Trophoblast cell (in vitro differentiated cells and primary cell): ENCODE measurements around the gene RAD23B.

ENCODE experiments used
- DNase-seq, 2 donors: peaks; one replicate each; pipeline ENCODE4 v3.0.0-alpha.2; 2016
- H2AFZ ChIP-seq: 2 replicates; pipeline ENCODE4 v1.6.1; 2013; ENCODE audit warnings: low read length, moderate library complexity, mild to moderate bottlenecking; ENCODE audit not compliant: insufficient read depth, poor library complexity
- H2AK5ac ChIP-seq: 2 replicates; pipeline ENCODE4 v1.6.1; 2013; ENCODE audit warnings: mild to moderate bottlenecking, low read length
- H2BK120ac ChIP-seq: 2 replicates; pipeline ENCODE4 v1.6.1; 2013; ENCODE audit warnings: low read length, mild to moderate bottlenecking, moderate library complexity; ENCODE audit not compliant: insufficient read depth, poor library complexity
- H2BK12ac ChIP-seq: 2 replicates; pipeline ENCODE4 v1.6.1; 2013; ENCODE audit warnings: mild to moderate bottlenecking, low read length, moderate library complexity
- H2BK5ac ChIP-seq: 2 replicates; pipeline ENCODE4 v1.6.1; 2013; ENCODE audit warnings: low read length, low read depth, moderate library complexity, mild to moderate bottlenecking; ENCODE audit not compliant: poor library complexity
- H3K14ac ChIP-seq: 2 replicates; pipeline ENCODE4 v1.6.1; 2013; ENCODE audit warnings: mild to moderate bottlenecking, low read length
- H3K18ac ChIP-seq: 2 replicates; pipeline ENCODE4 v1.6.1; 2013; ENCODE audit warnings: mild to moderate bottlenecking, low read length
- H3K23ac ChIP-seq: 2 replicates; pipeline ENCODE4 v1.6.1; 2013; ENCODE audit warnings: low read length
- H3K27ac ChIP-seq: 2 replicates; pipeline ENCODE4 v1.5.1; 2013; ENCODE audit warnings: low read depth, mild to moderate bottlenecking, inconsistent platforms, low read length, moderate library complexity
- H3K27me3 ChIP-seq: 2 replicates; pipeline ENCODE4 v1.6.1; 2013; ENCODE audit warnings: inconsistent platforms, mild to moderate bottlenecking, low read length, moderate library complexity; ENCODE audit not compliant: insufficient read depth
- H3K36me3 ChIP-seq, 2 experiments: 1 replicate in 1 of 2; 2 replicates in 1 of 2; pipeline ENCODE4 v1.6.1; 2013; ENCODE audit warnings: low read length in 2 of 2, mild to moderate bottlenecking in 2 of 2, moderate library complexity in 1 of 2; ENCODE audit not compliant: insufficient read depth in 2 of 2, control insufficient read depth in 1 of 2
- H3K4ac ChIP-seq: 2 replicates; pipeline ENCODE4 v1.6.1; 2013; ENCODE audit warnings: low read depth, mild to moderate bottlenecking, low read length, moderate library complexity
- H3K4me1 ChIP-seq, 2 experiments: 1 replicate in 1 of 2; 2 replicates in 1 of 2; pipeline ENCODE4 v1.6.1; 2013; ENCODE audit warnings: low read length in 2 of 2, mild to moderate bottlenecking in 2 of 2, moderate library complexity in 1 of 2; ENCODE audit not compliant: insufficient read depth in 2 of 2, control insufficient read depth in 1 of 2
- H3K4me2 ChIP-seq: 2 replicates; pipeline ENCODE4 v1.6.1; 2013; ENCODE audit warnings: inconsistent platforms, mild to moderate bottlenecking, low read length, moderate library complexity
- H3K4me3 ChIP-seq: 2 replicates; pipeline ENCODE4 v1.5.1; 2013; ENCODE audit warnings: mild to moderate bottlenecking, low read depth, low read length, inconsistent platforms
- H3K79me1 ChIP-seq: one replicate; pipeline ENCODE4 v1.6.1; 2013; ENCODE audit warnings: low read length
- H3K79me2 ChIP-seq: 2 replicates; pipeline ENCODE4 v1.6.1; 2013; ENCODE audit warnings: low read length, mild to moderate bottlenecking; ENCODE audit not compliant: control insufficient read depth, insufficient read depth, poor library complexity
- H3K9ac ChIP-seq: 2 replicates; pipeline ENCODE4 v1.6.1; 2013; ENCODE audit warnings: mild to moderate bottlenecking, low read length
- H3K9me3 ChIP-seq: 2 replicates; pipeline ENCODE4 v1.6.1; 2013; ENCODE audit warnings: low read depth, mild to moderate bottlenecking, control low read depth, inconsistent platforms, low read length; ENCODE audit not compliant: insufficient read depth
- H4K12ac ChIP-seq: 2 replicates; pipeline ENCODE4 v1.6.1; 2013; ENCODE audit warnings: low read depth, mild to moderate bottlenecking, low read length, moderate library complexity
- H4K8ac ChIP-seq: 2 replicates; pipeline ENCODE4 v1.6.1; 2013; ENCODE audit warnings: low read depth, mild to moderate bottlenecking, low read length, moderate library complexity
- H4K91ac ChIP-seq: one replicate; pipeline ENCODE4 v1.6.1; 2013; ENCODE audit warnings: low read depth, mild to moderate bottlenecking, low read length, moderate library complexity
- WGBS: extraction: QIAGEN DNeasy Blood & Tissue Kit; methylation state at CpG from one replicate; pipeline ENCODE4 v1.1.7; 2013; ENCODE audit warnings: missing lambda C conversion rate; ENCODE audit not compliant: insufficient read length, insufficient coverage; ENCODE audit errors: extremely low coverage; 5-methylcytosine and 5-hydroxymethylcytosine counted together

RAD23B gene

DNA sequence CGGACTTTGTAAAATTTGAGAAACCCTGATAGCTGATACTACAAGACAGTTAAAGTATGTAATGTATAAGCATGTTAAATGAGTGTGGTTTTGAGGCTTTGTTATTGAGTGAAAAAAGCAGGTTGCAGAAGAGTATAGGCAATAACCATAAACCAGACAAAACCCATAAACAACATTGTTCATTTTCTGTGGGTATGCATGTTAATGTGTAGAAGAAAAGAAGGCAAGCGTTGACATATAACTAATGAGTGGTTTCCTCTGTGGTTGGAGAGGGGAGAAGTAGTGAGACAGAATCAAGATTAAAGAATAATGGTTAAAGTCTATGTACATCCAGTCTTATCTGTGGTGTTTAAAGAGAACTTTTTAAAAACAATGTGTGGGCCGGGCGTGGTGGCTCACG lies 26.2 kb downstream of the RAD23B start:
- WGBS, result no CpG with 5 or more reads among the region's 5 CpGs
- H2BK12ac ChIP-seq, result no peak overlapping the region

GRCh38 chr9:107312376-107313050 lies 29.4 kb downstream of the RAD23B start:
- Histone ChIP-seq H3K9me3 (no peaks in the 10 kb centered on the region), H3K27me3 (no peaks in the 10 kb centered on the region), H2BK5ac (no peak overlapping the region), H3K79me1 (no peaks in the 10 kb centered on the region), H3K4ac (peak overlapping the region; percentile 76), H4K12ac (peak overlapping the region; percentile 28), H3K23ac (no peak overlapping the region), H3K27ac (peak overlapping the region; percentile 3), H3K79me2 (no peaks in the 10 kb centered on the region), H3K18ac (no peak overlapping the region), H2BK120ac (no peak overlapping the region), H3K36me3 (peaks cover 11 to 20% of the 10 kb centered on the region in 2 experiments), H2AK5ac (no peak overlapping the region), H3K14ac (no peak overlapping the region), H2AFZ (no peak overlapping the region), H3K4me2 (no peak overlapping the region), H4K91ac (no peak overlapping the region), H3K4me3 (no peak overlapping the region), H4K8ac (no peak overlapping the region), H3K9ac (no peak overlapping the region), H3K4me1 (peaks cover 2 to 7% of the 10 kb centered on the region in 2 experiments), H2BK12ac (no peak overlapping the region)
- DNase-seq, result no peak
- no CpG with 5 or more reads among the region's 8 CpGs for WGBS

More for the DNA sequence above, 26.2 kb downstream of the RAD23B start:
- Histone ChIP-seq H3K18ac (no peak overlapping the region), H3K79me1 (no peaks in the 10 kb centered on the region), H2BK5ac (no peak overlapping the region), H4K8ac (no peak overlapping the region), H3K79me2 (peaks cover 7% of the 10 kb centered on the region), H3K27me3 (no peaks in the 10 kb centered on the region), H4K91ac (no peak overlapping the region), H2BK120ac (no peak overlapping the region), H3K4ac (peak overlapping the region; percentile 80), H3K4me1 (peaks cover 0 to 2% of the 10 kb centered on the region in 2 experiments), H3K9me3 (no peaks in the 10 kb centered on the region), H3K23ac (no peak overlapping the region), H3K4me3 (no peak overlapping the region), H3K4me2 (no peak overlapping the region), H2AFZ (no peak overlapping the region), H3K27ac (no peak overlapping the region), H4K12ac (no peak overlapping the region), H3K36me3 (peaks cover 21 to 35% of the 10 kb centered on the region in 2 experiments), H3K9ac (no peak overlapping the region), H2AK5ac (no peak overlapping the region), H3K14ac (no peak overlapping the region)
- DNase-seq, result no peak

GRCh38 chr9:107313555-107314096 lies 30.5 kb downstream of the RAD23B start:
- H3K18ac ChIP-seq, result no peak overlapping the region
- peak overlapping the region; percentile 75 for H3K4ac ChIP-seq
- no peak for DNase-seq
- no peak overlapping the region for H3K4me3 ChIP-seq
- H3K23ac ChIP-seq, result no peak overlapping the region
- WGBS, result no CpG with 5 or more reads among the region's 1 CpG
- H2BK5ac ChIP-seq, result no peak overlapping the region
- H3K79me1 ChIP-seq, result no peaks in the 10 kb centered on the region
- H4K91ac ChIP-seq, result no peak overlapping the region
- peaks cover 2% of the 10 kb centered on the region for H3K79me2 ChIP-seq
- no peak overlapping the region for H3K14ac ChIP-seq
- peaks cover 2 to 7% of the 10 kb centered on the region in 2 experiments for H3K4me1 ChIP-seq
- H2AFZ ChIP-seq, result no peak overlapping the region
- no peak overlapping the region for H2AK5ac ChIP-seq
- no peak overlapping the region for H3K4me2 ChIP-seq
- H3K9me3 ChIP-seq, result no peaks in the 10 kb centered on the region
- H3K27me3 ChIP-seq, result no peaks in the 10 kb centered on the region
- H3K9ac ChIP-seq, result no peak overlapping the region
- H2BK12ac ChIP-seq, result no peak overlapping the region
- H3K27ac ChIP-seq, result no peak overlapping the region
- peaks cover 7 to 15% of the 10 kb centered on the region in 2 experiments for H3K36me3 ChIP-seq
- no peak overlapping the region for H2BK120ac ChIP-seq
- no peak overlapping the region for H4K12ac ChIP-seq
- no peak overlapping the region for H4K8ac ChIP-seq

- H2BK12ac ChIP-seq, result no peak overlapping the region
- no peak overlapping the region for H2AFZ ChIP-seq
- no peak overlapping the region for H2BK5ac ChIP-seq
- no peak overlapping the region for H2AK5ac ChIP-seq
- H3K9ac ChIP-seq, result no peak overlapping the region
- peaks cover 2% of the 10 kb centered on the region for H3K79me2 ChIP-seq
- H3K9me3 ChIP-seq, result no peaks in the 10 kb centered on the region
- H3K79me1 ChIP-seq, result no peaks in the 10 kb centered on the region
- H4K12ac ChIP-seq, result no peak overlapping the region
- H3K36me3 ChIP-seq, result peaks cover 10 to 14% of the 10 kb centered on the region in 2 experiments
- H2BK120ac ChIP-seq, result no peak overlapping the region
- DNase-seq, result no peak
- no peak overlapping the region for H3K23ac ChIP-seq
- WGBS, result no CpG with 5 or more reads among the region's 1 CpG
- no peak overlapping the region for H3K4ac ChIP-seq
- no peaks in the 10 kb centered on the region for H3K27me3 ChIP-seq
- H3K4me2 ChIP-seq, result no peak overlapping the region
- no peak overlapping the region for H4K8ac ChIP-seq
- no peak overlapping the region for H3K27ac ChIP-seq
- no peak overlapping the region for H4K91ac ChIP-seq
- H3K4me3 ChIP-seq, result no peak overlapping the region
- H3K18ac ChIP-seq, result no peak overlapping the region
- peaks cover 2 to 7% of the 10 kb centered on the region in 2 experiments for H3K4me1 ChIP-seq
- H3K14ac ChIP-seq, result no peak overlapping the region
These were observed 31.7 kb downstream of the RAD23B start for GRCh38 chr9:107314763-107315162.
